ENCODE results near the gene NPB.

The NPB gene

GRCh38 chr17:81902023-81902652, at the start of gene NPB:
Gene NPB (plus strand): TSS chr17:81902238. CDS start chr17:81902278, 40 bp downstream.
- DNase-seq (ENCODE audit: low read depth) = no peak

- no peak for DNase-seq (ENCODE audit: low read depth)
These were observed 46.9 kb upstream of the NPB start for GRCh38 chr17:81854974-81855774.

- DNase-seq (ENCODE audit: low read depth) = no peak
These were observed 43.7 kb upstream of the NPB start for GRCh38 chr17:81858170-81858966.

- DNase-seq (ENCODE audit: low read depth) = no peak
These were observed 42.8 kb upstream of the NPB start for GRCh38 chr17:81858967-81859905.

- DNase-seq (ENCODE audit: low read depth) = peak; percentile 96
These were observed 41.9 kb upstream of the NPB start, which contains the start of gene P4HB for GRCh38 chr17:81859906-81860755. Gene P4HB (minus strand): TSS chr17:81860535. CDS start chr17:81860471, 64 bp downstream.

- DNase-seq (ENCODE audit: low read depth) = peak; percentile 99
These were observed 41.1 kb upstream of the NPB start for GRCh38 chr17:81860756-81861568.

GRCh38 chr17:81863123-81863675, 38.8 kb upstream of the NPB start:
- DNase-seq (ENCODE audit: low read depth) = no peak

- no peak for DNase-seq (ENCODE audit: low read depth)
These were observed 37.9 kb upstream of the NPB start for GRCh38 chr17:81863833-81864768.

GRCh38 chr17:81865358-81865732, 36.7 kb upstream of the NPB start:
- no peak for DNase-seq (ENCODE audit: low read depth)

- no peak for DNase-seq (ENCODE audit: low read depth)
These were observed 36.2 kb upstream of the NPB start for GRCh38 chr17:81865733-81866439.

- peak; percentile 15 for DNase-seq (ENCODE audit: low read depth)
These were observed 35.4 kb upstream of the NPB start for GRCh38 chr17:81866440-81867169.

- no peak for DNase-seq (ENCODE audit: low read depth)
These were observed 34.7 kb upstream of the NPB start for GRCh38 chr17:81867170-81867990.

GRCh38 chr17:81867991-81868673, 33.9 kb upstream of the NPB start:
- no peak for DNase-seq (ENCODE audit: low read depth)

GRCh38 chr17:81868674-81869220, 33.3 kb upstream of the NPB start:
- peak; percentile 15 for DNase-seq (ENCODE audit: low read depth)

Measured in activated T-cell treated with anti-CD3 and anti-CD28 coated beads for 48 hours (primary cell).